ELR (cell line): Measurements from ENCODE around the gene ABCC5.
"Not testable (repeated sequence)": the region's sequence is repeated elsewhere in the genome, so short reads cannot be mapped to it uniquely, and the experiment has no call there.

Experiments
- DNase-seq: peaks from one replicate; pipeline ENCODE4 v3.0.0-alpha.2; 2015; ENCODE audit warnings: low read depth

Gene ABCC5

DNA sequence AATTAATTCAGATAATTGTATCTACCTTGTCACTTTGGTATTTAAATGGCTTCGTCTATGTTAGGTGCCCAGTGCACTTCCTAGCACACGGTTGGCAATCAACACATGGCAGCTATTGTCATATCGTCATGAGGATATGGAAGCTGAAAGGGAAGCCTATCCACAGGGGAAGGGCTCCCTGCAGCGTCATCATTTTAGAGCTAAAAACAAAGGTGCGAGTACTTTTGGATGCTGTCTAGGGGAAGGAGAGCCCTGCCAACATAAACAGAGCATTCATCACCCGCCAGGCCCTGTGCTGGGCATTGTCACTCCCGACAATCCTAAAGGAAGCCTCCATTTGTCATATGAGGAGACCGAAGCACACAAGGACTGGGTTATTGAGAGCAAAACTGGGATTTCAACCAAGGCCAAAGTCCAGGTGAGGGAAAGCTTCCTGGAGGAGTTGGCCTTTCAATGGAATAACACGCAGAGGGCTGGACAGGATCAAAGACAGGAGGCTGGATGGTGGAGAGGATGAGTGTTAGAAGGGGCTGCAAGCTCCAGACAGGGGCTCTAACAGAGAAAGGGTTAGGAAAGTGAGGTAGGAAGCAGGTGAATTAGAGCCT lies 125.0 kb downstream of the ABCC5 start:
- DNase-seq, result no peak

DNA sequence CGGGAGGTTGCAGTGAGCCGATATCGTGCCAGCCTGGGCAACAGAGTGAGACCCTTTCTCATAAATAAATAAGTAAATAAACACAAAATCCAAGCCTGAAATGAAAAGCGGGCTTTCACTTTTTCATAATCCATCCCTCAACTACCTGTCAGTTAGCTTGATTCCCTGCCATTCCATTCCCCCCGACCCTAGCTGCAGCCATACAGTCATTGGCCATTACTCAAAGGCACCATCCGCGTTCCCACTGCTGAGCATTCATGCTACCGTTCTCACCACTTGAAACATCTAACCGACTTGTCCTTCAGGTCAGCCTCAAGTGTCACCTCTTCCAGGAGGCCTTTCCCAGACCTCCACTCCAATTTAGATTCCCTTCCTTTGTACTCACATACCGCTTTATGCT lies 131.9 kb downstream of the ABCC5 start:
- DNase-seq, result no peak

DNA sequence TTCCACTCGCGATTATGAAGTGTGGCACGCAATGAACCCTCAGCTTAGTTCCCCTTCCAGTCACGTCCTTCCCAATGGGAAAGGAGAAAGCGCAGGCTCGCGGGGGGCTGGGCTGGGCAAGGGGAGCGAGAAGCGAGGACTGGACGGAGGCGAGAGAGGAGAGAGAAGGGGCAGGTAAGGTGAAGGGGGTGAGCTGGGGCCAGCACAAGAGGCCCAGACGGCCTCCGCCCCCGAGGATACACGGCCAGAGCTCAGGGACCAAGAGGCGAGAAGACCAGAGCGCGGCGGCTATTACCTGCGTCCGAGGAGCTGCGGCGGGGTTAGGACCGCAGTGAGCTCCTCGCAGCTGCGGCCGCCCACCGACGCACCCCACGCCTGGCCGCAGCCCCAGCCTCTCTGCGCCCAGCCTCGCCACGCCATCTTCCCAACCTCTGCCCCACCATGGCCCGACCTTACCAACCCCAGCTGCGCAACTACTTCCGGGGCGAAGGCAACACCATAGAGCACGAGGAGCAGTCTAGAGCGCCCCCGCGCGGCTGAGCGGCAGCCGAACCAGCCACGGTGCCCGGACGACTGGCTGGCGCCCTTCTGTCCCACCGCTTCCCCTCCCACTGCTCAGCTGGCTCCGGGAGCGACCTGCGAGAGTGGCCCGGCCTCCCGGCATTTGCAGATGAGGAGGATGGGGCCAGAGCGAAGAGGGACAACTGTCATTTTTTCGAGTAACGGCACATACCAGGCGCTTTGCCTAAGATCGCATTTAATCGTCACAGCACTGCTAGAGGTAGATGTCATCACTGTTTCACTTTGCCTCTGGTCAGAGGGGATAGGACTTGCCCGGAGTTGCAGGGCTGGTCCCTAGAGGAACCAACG lies 133.0 kb downstream of the ABCC5 start, which contains the start of gene PARL:
Gene PARL (minus strand): TSS at position 454 of the 870 bp plus-strand sequence. CDS start 34 bp downstream, at position 420.
- peak; percentile 94 for DNase-seq

DNA sequence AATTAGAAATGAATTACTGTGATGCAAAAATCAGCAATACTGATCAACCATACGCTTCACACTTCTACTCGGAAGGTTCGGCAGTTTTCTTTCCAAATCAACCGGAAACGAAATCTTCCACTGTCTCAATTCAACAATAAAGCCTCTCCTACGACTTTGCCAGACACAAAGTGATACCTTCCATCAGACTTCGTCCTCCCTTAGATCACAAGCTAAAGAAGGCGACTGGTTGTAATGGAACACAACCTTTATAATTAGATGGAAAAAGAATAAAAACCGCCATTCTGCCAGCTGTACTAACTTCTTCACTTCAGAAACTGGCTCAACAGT lies 133.6 kb downstream of the ABCC5 start:
- no peak for DNase-seq

DNA sequence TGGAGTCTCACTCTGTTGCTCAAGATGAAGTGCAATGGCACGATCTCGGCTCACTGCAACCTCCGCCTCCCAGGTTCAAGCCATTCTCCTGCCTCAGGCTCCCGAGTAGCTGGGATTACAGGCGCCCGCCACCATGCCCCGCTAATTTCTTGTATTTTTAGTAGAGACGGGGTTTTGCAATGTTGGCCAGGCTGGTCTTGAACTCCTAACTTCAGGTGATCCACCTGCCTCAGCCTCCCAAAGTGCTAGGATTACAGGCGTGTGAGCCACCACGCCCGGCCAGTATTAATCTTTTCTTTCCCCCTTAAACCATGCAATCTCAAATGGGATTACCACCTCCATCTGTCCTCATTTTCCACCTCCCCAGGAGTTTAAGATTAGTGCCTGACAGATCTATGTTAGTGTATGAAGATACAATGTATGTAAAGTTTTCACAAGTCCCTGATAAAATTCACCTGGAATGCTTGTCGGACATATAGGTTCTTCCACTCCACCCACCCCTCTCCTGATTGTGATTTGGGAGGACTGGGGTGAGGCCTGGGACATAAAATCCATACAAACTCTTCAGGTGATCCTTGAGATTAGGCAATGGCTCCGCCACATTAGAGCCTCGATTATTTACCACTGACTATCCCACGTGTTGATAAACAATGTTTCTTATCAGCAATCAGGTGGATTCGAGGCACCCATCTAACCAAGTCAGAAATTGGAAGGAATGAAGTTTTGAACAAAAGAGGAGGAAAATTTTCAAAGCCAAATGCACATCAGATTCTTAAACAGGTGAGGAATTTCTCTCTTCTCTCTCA lies 134.2 kb downstream of the ABCC5 start:
- no peak for DNase-seq

DNA sequence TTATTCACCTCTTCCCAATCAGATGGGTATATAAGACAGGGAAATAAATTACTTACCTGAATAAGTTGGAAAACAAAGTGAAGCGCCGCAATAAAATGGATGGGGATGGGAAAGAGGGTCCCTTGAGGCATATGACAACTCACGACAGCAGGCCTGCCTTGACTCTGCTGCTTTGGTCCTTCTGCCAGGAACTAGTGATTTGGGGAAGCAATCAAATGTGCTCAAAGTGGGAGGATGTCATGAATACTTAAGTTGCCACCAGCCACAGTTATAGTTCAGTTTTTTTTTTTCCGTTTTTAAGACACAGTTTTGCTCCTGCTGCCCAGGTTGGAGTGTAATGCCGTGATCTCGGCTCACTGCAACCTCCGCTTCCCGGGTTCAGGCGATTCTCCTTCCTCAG lies 137.6 kb downstream of the ABCC5 start:
- DNase-seq, result no peak

DNA sequence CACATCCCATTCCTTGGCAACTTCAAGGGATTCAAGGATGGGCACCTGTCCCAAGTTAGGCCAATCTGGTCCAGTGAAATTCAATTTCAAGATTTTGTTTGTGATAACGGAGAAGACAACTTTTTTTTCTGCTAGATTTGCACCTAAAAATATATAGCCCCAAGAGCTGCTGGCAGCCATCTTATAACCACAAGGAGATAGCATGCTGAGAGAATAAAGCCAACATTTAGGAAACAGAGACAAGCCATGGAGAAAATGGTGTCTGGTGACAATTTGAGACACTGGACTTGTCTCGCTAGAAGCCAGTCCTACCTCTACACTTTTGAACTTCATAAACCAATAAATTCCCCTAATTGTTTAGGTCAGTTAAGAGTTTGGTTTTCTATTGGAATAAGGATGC lies 138.4 kb downstream of the ABCC5 start:
- no peak for DNase-seq

DNA sequence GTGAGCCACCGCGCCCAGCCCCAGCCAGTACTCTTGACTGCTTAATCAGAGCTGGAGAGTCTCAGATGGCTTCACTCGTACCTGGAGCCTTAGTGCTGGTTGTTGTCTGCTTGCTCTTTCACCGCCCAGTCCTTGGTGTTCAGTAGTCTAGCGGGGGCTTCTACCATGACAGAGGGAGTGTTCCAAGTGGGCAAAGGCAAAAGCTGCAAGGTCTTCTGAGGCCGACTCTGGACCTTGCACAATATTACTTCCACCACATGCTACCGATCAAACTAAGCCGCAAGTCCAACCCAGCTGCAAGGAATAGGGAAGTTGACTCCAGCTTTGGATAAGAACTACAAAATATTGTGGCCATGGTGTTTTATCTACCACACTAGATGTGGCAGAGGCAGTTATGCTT lies 139.6 kb downstream of the ABCC5 start:
- DNase-seq, result no peak

DNA sequence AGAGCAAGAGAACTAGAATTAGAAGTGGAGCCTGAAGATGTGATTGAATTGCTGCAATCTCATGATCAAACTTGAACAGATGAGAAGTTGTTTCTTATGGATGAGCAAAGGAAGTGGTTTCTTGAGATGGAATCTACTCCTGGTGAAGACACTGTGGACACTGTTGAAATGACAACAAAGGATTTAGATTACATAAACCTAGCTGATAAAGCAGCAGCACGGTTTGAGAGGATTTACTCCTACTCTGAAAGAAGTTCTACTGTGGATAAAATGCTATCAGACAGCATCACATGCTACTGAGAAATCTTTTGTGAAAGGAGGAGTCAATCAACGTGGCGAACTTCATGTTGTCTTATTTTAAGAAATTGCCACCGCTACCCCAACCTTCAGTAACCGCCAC lies 140.5 kb downstream of the ABCC5 start:
- DNase-seq, result not testable (repeated sequence)

DNA sequence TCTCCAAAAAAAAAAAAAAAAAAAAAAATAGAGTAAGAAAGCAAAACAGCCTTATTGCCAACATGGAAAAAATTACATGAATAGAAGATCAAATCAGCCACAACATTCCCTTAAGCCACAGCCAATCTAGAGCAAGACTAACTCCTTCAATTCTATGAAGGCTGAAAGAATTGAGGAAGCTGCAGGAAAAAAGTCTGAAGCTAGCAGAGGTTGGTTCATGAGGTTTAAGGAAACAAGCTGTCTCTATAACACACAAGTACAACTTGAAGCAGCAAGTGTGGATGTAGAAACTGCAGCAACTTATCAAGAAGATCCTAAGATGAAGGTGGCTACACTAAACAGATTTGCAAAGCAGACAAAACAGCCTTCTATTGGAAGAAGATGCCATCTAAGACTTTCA lies 142.3 kb downstream of the ABCC5 start:
- DNase-seq, result no peak

DNA sequence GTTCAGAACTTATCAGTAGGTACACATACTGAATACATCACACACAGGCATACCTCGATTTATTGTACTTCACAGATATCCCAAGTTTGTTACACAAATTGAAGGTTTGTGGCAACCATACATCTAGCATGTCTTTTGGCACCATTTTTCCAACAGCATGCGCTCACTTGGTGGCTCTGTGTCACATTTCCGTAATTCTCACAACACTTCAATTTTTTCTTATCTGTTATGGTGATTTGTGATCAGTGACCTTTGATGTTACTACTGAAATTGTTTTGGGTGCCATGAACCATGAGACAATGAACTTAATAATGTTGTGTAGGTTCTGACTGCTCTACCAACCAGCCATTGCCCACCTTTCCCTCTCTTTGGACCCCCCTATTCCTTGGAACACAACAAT lies 143.8 kb downstream of the ABCC5 start:
- no peak for DNase-seq

DNA sequence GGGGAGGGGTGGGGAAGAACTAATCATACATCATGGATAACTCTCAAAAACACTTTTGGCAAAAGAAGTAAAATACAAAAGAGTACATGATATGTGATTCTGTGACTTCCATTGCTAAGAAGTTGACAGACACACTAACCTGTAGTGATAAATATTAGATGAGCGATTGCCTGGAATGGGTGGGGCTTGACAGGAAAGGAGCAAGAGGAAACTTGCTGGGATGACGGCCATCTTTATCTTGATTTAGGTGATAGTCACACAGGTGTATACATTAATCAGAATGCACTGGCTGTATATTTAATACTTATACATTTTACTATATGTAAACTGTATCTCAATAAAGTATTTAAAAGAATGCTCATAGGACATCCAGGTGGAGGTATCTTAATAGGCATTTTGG lies 146.1 kb downstream of the ABCC5 start:
- DNase-seq, result no peak

DNA sequence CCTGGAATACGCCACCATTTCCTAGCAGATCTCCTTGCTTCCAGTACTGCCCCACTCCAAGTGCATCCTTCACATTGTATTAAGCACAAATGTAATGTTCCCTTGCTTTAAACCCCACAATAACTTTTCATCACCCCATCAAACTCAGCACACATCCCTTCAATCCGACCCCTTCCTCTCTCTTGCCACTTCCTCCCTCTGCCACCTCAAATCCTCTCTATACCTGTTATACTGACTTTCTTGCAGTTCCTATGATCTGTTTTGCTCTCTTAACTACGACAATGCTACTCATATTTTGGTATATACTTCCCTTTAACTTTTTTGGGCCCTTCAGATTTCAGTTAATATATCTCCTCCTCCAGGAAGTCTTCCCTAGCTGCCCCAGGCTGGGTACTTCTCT lies 147.1 kb downstream of the ABCC5 start:
- DNase-seq, result no peak
